ENCODE data around the gene WSCD1. TPM values are rescaled to one million over a fixed set of nuclear protein-coding genes. Genes with fewer than 3 reads are reported as not detected.

WSCD1 gene
- total RNA-seq, 1 donor from 2014 or later: 11.4 TPM

DNA sequence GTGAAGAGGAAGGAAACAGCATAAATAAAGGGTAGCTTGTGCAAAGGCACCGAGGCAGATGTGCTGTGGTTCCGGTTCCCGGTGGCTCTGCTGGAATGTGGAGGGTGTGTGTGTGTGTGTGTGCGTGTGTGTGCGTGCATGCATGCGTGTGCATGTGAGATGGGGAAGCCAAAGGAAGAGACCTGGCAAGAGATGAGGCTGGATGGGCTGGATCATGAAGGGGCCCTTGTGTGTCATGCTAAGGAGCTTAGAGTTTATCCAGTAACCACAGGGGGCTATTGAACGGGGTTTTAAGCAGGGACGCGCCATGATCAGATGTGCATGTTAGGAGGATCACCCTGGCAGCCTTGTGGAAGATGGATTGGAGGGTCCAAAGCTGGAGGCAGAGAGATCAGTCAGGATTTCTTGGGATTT is 8.3 kb downstream of the WSCD1 start:
- TF ChIP-seq, protein P1, sequence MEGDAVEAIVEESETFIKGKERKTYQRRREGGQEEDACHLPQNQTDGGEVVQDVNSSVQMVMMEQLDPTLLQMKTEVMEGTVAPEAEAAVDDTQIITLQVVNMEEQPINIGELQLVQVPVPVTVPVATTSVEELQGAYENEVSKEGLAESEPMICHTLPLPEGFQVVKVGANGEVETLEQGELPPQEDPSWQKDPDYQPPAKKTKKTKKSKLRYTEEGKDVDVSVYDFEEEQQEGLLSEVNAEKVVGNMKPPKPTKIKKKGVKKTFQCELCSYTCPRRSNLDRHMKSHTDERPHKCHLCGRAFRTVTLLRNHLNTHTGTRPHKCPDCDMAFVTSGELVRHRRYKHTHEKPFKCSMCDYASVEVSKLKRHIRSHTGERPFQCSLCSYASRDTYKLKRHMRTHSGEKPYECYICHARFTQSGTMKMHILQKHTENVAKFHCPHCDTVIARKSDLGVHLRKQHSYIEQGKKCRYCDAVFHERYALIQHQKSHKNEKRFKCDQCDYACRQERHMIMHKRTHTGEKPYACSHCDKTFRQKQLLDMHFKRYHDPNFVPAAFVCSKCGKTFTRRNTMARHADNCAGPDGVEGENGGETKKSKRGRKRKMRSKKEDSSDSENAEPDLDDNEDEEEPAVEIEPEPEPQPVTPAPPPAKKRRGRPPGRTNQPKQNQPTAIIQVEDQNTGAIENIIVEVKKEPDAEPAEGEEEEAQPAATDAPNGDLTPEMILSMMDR (IDR thresholded peaks at IDR 0.05): no peak
- no peaks in the 10 kb centered on the region for H3K9me3 ChIP-seq
- H3K4me3 ChIP-seq: no peak overlapping the region
- H3K27me3 ChIP-seq: no peaks in the 10 kb centered on the region
- H3K36me3 ChIP-seq: no peaks in the 10 kb centered on the region
- intact Hi-C loops (cut with DNase I): no loop called here
- H3K27ac ChIP-seq: no peak overlapping the region
- no peaks in the 10 kb centered on the region for H3K4me1 ChIP-seq
- no peak for DNase-seq (ENCODE audit: low spot score in 2 of 2)

GRCh38 chr17:6079155-6079888 is 9.1 kb downstream of the WSCD1 start:
- no peak for DNase-seq (ENCODE audit: low spot score in 2 of 2)
- Histone ChIP-seq H3K27ac (no peak overlapping the region), H3K36me3 (no peaks in the 10 kb centered on the region), H3K4me3 (no peak overlapping the region), H3K27me3 (no peaks in the 10 kb centered on the region), H3K4me1 (no peaks in the 10 kb centered on the region), H3K9me3 (no peaks in the 10 kb centered on the region)
- TF ChIP-seq, protein P1 (IDR thresholded peaks at IDR 0.05): no peak
- intact Hi-C loops (cut with DNase I): no loop called here

GRCh38 chr17:6079960-6080359 is 9.8 kb downstream of the WSCD1 start:
- TF ChIP-seq, protein P1 (IDR thresholded peaks at IDR 0.05): no peak
- no peak for DNase-seq (ENCODE audit: low spot score in 2 of 2)
- Histone ChIP-seq H3K9me3 (no peaks in the 10 kb centered on the region), H3K36me3 (no peaks in the 10 kb centered on the region), H3K27ac (no peak overlapping the region), H3K4me3 (no peak overlapping the region), H3K27me3 (no peaks in the 10 kb centered on the region), H3K4me1 (no peaks in the 10 kb centered on the region)
- intact Hi-C loops (cut with DNase I): no loop called here

GRCh38 chr17:6080711-6081430 is 10.7 kb downstream of the WSCD1 start:
- no peak overlapping the region for H3K4me3 ChIP-seq
- H3K27ac ChIP-seq: no peak overlapping the region
- intact Hi-C loops (cut with DNase I): no loop called here
- no peaks in the 10 kb centered on the region for H3K9me3 ChIP-seq
- no peaks in the 10 kb centered on the region for H3K36me3 ChIP-seq
- no peaks in the 10 kb centered on the region for H3K27me3 ChIP-seq
- TF ChIP-seq, protein P1 (IDR thresholded peaks at IDR 0.05): no peak
- DNase-seq (ENCODE audit: low spot score in 2 of 2): no peak
- no peaks in the 10 kb centered on the region for H3K4me1 ChIP-seq

GRCh38 chr17:6082335-6082734 is 12.2 kb downstream of the WSCD1 start:
- H3K4me3 ChIP-seq: no peak overlapping the region
- intact Hi-C loops (cut with DNase I): no loop called here

More at GRCh38 chr17:6082335-6082734, 12.2 kb downstream of the WSCD1 start:
- Histone ChIP-seq H3K9me3 (no peaks in the 10 kb centered on the region), H3K36me3 (no peaks in the 10 kb centered on the region), H3K4me1 (no peaks in the 10 kb centered on the region), H3K27ac (no peak overlapping the region), H3K27me3 (no peaks in the 10 kb centered on the region)
- DNase-seq (ENCODE audit: low spot score in 2 of 2): no peak
- TF ChIP-seq, protein P1 (IDR thresholded peaks at IDR 0.05): no peak
